Measurements from ENCODE around the gene ONECUT3.

DNA sequence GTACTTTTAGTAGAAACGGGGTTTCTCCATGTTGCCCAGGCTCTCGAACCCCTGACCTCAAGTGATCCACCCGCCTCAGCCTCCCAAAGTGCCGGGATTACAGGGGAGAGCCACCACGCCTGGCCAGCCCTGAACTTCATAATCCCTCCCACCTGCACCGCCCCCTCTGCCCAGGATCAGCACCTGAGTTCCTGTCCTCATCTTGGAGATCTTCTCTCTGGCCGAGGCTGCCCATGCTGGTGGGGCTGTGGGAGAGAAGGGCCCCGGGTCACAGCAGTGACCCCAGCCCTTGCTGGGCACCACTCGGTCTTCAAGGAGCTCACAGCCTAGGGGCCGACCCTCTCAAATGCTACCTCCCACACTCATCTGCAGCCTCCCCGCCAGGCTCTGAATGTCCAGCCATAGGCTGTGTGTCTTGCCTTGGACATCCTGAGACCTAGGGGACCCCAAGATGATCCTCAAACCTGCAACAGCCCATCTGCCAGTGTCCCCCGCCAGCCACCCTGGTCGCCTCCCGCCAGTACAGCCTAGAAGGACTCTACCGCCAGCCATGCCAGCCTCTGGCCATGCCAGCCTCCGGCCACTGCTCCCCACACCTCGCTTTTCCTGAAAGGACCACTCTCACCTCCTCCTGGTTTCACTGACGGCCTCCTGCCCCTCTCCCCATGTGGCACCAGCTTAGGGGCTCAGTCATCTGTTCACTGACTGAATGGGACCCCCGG, 57.3 kb downstream of the ONECUT3 start:
- TF ChIP-seq POLR2A (IDR thresholded peaks at IDR 0.05) = no peak
- TF ChIP-seq CTCF (IDR thresholded peaks at IDR 0.05) = no peak

Data from heart left ventricle (tissue), 13 donors.